ENCODE measurements around the gene SLC38A6.

GRCh38 chr14:61050417-61050816 is 69.4 kb downstream of the SLC38A6 start:
- TF ChIP-seq POLR2A (IDR thresholded peaks at IDR 0.05) = no peak
- no peak for TF ChIP-seq CTCF (IDR thresholded peaks at IDR 0.05)
